Measurements from ENCODE around the gene DCUN1D5.
A peak's percentile ranks its signal among the peaks of the same experiment; 100 is the strongest.

DCUN1D5 gene

DNA sequence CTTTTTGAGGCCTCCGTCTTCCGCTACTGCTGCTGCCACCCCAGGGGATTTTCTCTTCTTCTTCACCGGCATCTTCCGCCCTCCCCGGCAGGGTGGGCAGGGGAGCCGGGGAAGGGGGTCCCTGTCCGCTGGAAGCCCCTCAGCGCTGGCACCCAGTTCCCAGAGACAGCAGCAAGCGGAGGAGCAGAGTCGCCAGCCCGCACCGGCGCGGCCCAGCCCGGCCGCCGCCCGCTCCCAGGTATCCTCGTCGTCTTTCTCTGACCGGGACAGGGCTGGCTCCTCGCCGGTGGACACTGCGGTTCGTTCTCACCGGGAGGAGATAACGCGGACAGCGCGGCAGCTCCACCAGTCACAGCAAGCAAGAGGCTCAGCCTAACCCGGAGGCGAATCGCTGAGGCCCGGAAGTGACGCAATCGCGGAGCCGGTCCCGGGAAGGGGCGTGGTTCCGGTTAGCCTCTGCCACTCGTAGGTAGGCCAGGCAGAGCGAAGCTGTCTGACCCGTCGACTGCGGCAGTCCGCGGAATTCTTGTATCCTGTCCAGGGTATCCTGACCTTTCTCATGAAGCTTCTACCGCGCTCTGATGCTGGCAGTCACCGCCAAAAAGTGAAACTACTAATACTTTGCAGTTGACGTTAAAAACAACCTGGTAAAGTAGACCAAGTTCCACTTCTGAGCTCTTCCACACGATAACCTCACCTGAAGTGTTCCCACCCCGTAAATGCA lies at the start of gene DCUN1D5:
TSS of gene DCUN1D5 (minus strand) at position 360 of the 724 bp plus-strand sequence. CDS start at position 72, 288 bp downstream.
- DNase-seq (ENCODE audit: low read depth in 3 of 3, low spot score in 1 of 3): peak; percentile 80 to 90 (median 86)

DNA sequence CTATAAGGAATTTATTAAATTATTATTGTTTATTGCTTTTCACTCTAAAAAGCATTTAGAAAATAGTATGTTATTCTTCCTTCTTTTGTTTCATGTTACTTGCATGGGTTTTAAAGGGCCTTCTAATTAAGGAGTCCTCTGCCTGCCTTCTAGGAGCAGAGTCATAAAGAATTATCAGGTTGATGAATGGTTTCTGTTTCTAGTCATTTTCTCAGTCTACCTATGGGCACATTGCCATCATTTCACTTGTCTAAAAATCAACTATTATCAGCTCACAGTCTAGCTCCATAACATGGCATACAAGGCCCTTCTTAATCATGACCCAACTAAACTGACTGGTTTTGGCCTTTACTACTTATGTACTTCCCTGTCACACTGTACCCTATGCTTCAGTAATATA lies 33.5 kb upstream of the DCUN1D5 start:
- no peak for DNase-seq (ENCODE audit: low read depth in 3 of 3, low spot score in 1 of 3)

DNA sequence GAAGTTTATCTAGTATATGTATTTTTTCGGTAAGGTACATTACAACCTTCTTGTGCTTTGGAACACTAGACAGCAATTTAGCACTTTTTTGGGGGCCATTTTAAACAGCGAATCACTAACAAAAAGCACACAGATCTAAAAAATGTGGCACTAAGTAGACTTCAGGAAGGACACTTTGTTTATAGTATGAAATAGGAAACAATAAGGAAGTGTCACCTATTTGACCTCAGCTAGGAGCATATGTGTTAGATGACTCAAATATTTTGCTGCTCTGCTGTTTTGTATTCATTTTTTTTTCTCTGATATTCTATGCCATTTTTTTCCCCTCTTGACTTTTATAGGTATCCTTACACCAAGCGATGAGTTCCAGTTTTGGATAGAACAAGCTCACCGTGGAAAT lies 22.9 kb upstream of the DCUN1D5 start:
- no peak for DNase-seq (ENCODE audit: low read depth in 3 of 3, low spot score in 1 of 3)

DNA sequence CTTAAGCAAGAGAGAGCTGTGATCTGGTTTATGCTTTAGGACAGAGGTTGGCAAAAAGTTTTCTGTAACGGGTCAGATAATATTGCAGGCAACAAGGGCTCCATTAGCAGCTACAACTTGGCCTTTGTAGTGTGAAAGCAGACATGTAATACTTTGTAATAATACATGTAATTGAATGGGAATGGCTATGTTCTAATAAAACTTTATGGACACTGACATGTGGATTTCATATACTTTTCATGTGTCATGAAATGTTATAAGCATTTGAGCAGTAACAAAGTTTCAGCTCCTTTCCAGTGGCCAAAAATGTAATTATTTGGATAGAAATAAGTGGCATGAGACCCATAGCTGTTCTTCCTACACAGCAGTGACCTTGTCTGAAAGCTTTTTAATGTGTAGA lies 20.4 kb upstream of the DCUN1D5 start:
- no peak for DNase-seq (ENCODE audit: low read depth in 3 of 3, low spot score in 1 of 3)

DNA sequence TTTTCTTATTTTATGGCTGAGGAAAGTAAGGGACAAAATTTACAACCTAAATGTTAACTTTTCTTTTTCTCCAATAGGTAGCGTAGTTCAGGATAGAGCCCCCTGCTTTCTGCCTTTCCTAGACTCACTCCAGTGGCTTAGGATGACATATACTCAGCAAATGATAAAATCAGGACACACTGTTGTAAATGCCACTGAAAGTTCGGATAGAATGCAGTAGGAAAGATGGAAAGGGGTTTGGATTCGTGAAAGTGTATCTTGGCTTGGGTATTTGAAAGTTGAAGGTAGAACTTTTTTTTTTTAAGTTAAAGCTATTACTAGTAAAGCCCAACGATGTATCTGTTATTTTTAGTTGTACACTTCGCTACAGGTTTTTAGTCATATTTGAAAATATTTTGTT lies 19.4 kb upstream of the DCUN1D5 start:
- DNase-seq (ENCODE audit: low read depth in 3 of 3, low spot score in 1 of 3): no peak

DNA sequence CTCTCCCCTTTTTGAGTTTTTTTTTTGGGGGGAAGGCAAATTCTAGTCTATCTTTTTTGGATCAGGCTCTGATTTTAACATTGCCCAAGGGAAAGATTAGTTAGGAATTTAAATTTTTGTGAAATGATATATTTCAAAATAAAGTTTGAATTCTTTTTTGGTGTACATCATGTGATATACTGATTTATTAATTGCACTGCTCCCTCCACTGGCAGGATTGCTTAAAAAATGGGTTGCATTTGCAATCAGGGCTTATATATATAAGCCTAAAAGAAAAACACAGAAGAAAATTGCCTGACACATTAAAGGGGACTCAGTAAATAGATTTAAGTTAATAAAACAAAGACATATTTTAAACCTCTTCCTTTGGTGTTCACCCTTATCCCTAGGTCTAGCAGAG lies 18.4 kb upstream of the DCUN1D5 start:
- DNase-seq (ENCODE audit: low read depth in 3 of 3, low spot score in 1 of 3): no peak

DNA sequence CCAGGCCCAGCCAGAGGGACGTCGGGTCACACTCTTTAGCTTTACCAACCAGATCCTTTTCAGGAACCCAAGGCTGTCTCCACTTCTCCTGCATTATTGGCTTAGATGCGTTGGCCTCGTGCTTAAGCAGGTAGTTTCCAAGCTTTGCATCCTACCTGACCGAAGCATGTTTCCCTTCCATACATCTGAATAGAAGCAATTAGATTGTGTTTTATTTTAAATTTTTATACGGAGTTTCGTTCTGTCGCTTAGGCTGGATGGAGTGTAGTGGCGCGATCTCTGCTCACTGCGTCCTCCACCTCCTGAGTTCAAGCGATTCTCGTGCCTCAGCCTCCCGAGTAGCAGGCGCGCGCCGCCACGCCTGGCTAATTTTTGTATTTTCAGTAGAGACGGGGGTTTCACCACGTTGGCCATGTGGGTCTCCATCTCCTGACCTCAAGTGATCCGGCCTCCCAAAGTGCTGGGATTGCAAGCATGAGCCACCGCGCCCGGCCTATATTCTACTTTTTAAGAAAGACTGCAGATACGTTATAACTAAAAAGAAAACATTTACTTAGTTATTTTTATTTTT lies 17.9 kb upstream of the DCUN1D5 start:
- no peak for DNase-seq (ENCODE audit: low read depth in 3 of 3, low spot score in 1 of 3)

DNA sequence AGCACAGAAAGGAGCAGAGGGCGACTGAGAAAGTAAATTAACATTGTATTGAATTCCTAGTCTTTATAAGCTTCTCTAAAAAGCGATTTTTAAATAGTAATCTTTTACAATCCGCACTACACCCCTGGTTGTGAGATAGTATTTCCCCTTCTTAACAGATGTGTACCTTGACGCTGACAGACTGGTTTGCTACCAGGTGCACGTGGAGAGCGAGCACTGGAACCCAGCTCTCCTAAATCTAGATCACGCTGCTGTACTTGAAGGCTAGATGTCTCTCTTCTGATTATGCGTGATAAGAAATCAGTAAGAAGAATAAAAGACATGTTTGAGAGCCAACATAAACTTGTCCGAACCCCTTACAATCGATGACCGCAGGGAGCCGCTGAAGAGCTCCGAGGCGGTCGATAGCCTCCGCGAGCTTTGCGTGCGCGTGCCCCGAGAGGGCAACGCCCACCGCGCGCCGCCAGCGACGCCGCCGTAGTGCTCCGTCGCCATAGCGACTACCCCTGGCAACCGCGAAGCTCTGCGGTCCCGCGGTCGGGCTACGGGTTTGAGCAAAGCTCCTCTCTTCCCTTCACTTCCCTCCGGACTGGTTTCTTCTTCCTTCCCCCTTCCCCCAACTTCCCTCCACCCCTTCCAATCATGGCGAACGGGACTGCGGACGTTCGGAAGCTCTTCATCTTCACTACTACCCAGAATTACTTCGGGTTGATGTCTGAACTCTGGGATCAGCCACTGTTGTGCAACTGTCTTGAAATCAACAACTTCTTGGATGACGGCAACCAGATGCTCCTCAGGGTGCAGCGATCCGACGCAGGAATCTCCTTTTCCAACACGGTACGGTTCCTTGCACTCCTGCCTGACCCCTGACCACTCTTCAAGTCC lies 17.2 kb upstream of the DCUN1D5 start, which contains the start of gene DYNC2H1:
TSS of gene DYNC2H1 (plus strand) at position 494 of the 885 bp plus-strand sequence. CDS start at position 643, 149 bp downstream.
- DNase-seq (ENCODE audit: low read depth in 3 of 3, low spot score in 1 of 3): peak; percentile 58 to 77 (median 76)

DNA sequence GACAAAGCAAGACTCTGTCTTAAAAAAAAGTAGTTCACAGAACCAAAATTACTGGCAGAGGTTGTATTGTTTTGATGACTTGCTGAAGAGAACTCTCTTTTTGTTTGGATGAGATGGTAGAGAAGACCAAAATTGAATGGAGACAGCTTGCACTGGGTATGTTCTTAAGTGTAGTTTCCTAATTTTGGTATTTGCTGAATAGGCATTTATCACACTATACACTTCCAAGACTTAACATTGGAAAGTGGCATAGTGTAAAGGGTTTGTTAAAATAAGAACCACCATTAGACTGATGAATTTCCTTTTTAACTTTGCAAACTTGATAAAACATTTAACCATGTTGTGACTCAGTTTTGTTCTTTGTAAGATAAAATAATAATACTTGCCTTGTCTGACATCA lies 5.3 kb upstream of the DCUN1D5 start:
- no peak for DNase-seq (ENCODE audit: low read depth in 3 of 3, low spot score in 1 of 3)

DNA sequence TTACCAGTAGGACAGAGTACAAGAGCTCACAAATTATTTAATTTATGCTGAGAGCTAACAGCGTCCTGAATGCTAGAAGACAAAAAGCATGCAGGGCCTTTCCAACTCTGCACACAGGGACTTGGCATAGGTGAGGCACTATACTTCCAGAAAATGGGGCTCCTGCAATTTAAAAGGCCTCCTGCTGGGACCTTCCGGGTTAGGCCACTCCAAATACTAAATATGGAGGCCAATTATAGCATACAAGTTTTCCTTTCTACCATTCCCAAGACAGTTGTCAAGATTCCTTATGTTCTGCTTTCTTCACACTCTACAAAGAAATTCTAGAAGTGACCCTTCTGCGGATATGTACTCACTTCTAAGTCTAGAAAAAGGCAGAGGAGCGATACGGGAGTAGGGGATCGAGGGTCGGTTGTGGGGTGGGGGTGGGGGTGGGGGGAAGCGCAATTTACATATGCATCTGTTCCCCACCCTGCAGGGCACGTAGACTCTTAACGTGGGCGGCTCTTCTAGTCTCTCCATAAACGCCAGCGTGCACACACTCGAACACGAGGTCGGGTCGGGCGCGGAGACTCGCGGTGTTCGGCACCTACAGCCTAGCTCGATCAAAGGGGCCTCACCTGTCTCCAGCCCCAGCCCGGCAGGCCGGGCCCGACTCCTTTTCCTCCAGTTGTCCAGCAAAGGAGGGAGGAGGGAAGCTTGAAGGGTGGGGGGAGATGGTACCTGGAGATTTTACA lies 728 bp downstream of the DCUN1D5 start:
- peak in 1 of 3 donors; percentile 34 for DNase-seq (ENCODE audit: low read depth in 3 of 3, low spot score in 1 of 3)

DNA sequence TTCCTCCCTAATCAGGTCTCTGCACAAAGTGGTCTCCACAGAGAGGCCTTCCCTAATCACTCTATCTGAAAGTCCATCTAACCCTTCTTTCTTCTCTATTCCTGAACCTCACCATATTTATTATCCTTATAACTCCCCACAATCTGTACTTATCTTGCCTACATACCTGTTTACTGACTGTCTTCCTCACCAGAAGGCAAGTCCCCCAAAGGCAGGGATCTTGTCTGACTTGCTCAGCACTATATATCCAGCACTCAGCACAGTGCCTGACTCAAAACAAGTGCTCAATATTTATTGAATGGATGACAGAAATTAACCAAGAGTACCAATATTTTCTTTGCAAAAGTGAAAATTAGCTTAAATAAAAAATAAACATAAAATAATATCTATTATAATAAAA lies 5.5 kb downstream of the DCUN1D5 start:
- DNase-seq (ENCODE audit: low read depth in 3 of 3, low spot score in 1 of 3): no peak

DNA sequence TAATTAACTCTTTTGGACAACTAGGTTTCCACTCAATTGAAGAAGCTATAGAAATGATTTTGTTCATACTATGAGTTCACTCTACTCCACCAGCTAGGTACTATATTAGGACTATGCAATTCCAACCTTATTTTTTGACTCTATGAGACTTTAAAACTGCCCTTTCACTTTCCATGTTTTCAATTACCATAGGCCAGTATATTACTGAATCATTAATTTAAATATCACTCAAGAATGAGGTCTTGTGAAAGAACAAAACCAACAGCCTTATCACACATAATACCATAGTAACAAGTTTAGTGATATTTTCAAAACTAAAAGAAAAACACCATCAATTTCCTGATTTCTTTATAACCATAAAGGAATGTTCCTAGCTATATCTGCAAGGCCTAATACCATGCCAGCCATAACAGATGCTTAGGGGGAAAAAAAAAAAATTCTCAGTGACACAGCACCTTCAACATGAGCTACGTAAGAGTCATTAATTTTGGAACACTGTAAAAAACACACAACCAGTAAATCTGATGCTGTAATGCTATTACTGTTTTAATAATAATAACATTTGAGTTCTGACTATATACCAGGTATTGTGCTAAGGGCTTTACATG lies 6.1 kb downstream of the DCUN1D5 start:
- DNase-seq (ENCODE audit: low read depth in 3 of 3, low spot score in 1 of 3): no peak

DNA sequence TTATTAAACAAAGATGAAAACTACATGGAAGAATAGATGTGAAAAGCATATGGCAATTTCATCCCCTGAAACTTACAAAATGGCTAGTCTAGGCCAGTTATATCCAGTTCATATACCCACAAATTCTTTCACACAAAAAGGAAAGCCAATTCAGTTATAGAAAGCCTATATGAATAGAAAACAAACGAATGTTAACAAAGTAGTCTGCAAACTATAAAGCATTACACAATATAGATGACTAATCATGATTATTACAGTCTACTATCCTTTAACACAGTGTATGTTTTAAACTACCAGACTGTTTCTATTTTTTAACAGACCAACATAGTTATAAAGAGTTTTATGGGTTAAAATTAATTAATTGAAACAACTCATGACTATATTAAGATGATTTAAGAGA lies 12.1 kb downstream of the DCUN1D5 start:
- DNase-seq (ENCODE audit: low read depth in 3 of 3, low spot score in 1 of 3): no peak

DNA sequence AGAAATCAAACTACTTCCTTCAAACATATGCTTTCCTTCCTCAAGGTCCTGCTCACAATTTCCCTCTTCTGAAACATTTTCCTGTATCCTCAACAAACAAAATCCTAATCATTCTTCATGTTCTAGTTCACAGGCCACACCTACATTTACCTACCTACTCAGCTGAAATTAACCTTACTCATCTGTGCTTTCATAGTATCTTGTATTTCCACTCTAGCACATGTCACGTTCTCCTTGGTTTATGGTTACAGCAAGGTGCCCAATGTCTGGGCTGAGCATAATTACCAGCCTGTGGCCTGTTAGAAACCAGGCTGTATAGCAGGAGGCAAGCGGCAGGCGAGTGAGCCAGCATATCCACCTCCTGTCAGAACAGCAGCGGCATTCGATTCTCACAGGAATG lies 13.2 kb downstream of the DCUN1D5 start:
- no peak for DNase-seq (ENCODE audit: low read depth in 3 of 3, low spot score in 1 of 3)

DNA sequence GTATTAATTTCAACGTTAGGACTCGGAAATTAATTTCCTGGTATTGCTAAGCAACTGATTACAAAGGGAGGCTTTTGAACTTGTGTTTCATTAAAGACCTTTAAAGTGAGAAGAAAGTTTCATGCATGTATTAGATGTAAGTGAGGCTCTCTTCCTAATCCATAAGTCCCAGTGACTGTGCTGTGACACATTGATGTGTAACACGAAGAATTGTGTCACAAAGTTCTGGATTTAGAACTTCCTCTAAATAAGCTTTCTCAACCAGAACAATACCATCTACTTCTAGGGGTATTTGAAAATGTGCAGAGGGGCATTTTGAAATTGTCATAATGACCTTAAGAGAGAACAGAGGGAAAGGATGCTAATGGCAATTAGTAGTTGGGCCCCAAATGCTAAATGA lies 14.4 kb downstream of the DCUN1D5 start:
- no peak for DNase-seq (ENCODE audit: low read depth in 3 of 3, low spot score in 1 of 3)

DNA sequence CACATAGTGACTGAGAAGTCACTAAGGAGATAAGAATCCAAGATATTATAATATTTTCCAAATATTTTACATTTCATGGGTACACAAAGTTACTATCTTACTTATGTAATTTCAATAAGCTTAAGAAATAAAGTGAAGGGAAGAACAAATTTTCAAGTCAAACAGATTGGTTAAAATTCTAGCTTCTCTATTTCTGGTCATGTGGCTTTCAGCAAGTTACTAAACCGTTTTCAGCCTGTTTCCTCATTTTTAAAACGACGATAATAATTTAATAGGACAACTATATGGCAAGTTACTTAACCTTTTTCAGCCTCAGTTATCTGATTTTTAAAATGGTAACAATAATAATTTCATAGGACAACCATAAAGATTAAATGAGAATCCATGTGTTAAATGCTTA lies 15.6 kb downstream of the DCUN1D5 start:
- no peak for DNase-seq (ENCODE audit: low read depth in 3 of 3, low spot score in 1 of 3)

DNA sequence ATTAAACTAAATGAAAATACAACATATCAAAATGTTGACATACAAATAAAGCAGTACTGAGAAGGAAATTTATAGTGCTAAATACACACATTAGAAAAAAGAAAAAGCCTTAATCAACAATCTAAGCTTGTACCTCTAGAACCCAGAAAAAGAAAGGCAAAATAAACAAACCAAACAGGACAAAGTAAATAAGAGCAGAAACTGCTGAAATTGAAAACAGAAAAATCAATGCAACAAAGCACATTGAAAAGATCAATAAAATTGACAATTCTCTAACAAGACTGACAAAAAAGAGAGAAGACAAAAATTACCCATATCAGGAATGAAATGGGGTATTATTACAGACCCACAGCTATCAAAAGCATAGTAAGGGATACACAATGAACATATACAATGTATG lies 21.0 kb downstream of the DCUN1D5 start:
- no peak for DNase-seq (ENCODE audit: low read depth in 3 of 3, low spot score in 1 of 3)

DNA sequence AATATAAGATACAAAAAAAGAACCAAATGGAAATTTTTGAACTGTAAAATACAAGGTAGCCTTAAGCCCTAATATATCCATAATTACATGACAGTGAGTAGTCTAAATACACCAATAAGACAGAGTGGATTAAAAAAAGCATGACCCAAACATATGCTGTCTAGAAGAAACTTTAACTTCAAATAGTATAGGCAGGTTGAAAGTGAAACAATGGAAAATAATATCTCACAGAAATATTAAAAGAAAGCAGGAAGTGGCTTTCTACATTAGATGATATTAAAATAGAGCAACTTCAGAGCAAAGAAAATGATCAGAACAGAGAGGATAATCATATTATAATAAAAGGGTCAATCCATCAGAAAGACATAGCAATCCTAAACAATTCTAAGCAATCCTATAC lies 21.8 kb downstream of the DCUN1D5 start:
- DNase-seq (ENCODE audit: low read depth in 3 of 3, low spot score in 1 of 3): no peak

DNA sequence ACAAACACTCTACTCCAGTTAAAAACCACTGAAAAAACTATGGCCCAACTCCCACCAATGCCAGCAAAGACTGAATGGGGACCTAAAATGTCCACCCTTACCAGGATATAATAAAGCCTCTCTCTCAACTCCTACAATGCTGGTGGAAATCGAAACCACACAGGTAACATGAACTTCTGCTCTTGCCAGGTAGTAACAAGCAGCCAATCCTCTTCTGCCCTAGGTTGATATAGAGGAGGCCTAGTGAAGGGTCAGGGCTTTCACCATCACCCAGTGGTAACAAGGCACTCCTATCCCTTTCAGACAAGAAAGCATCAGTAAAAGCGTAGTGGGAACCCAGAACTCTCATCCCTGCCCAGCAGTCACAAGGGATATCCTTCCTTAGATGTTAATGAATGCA lies 22.6 kb downstream of the DCUN1D5 start:
- no peak for DNase-seq (ENCODE audit: low read depth in 3 of 3, low spot score in 1 of 3)

DNA sequence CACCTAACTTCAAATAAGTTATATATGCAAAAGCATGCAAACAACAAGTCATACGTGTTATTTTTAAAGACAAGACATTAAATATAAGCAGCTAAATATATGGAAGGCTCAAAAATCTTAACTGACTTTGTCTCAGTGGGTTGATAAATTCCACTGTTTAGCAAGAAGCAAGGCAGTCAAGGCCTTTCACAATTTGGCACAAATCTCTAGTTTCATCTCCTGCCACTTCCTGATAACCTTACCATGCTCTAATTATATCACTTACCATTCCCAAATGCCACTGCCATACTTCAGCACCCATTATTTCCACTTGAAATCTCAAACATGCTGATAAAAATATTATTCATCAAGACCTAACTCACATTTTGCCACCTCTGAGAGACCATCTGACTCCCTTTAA lies 24.8 kb downstream of the DCUN1D5 start:
- DNase-seq (ENCODE audit: low read depth in 3 of 3, low spot score in 1 of 3): no peak

DNA sequence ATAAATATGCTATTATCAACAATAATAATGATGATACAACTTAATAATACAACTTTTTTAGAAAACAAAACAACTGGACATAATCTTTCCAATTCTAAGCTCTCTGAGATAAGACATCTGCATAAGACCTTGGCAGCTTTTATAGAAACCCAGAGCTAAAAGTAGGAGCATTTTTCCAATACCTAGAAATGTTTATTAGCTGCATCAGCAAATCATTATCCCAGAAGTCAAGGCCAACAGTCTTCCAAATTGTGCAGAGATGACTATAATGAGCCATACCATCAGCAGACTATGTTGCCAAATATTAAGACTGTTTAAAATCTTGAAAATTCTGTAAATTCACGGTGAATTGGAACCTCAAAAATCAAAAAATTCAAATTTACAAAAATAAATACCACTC lies 30.3 kb downstream of the DCUN1D5 start:
- DNase-seq (ENCODE audit: low read depth in 3 of 3, low spot score in 1 of 3): no peak
